ENCODE results near the gene EFR3B. TPM values are rescaled to one million over a fixed set of nuclear protein-coding genes. Genes with fewer than 3 reads are reported as not detected.

EFR3B gene
- total and polyA plus RNA-seq, 2 of the 13 experiments (the other 11 are each of a cell fraction or from before 2014, with no cell fraction given), result 0.42 TPM

DNA sequence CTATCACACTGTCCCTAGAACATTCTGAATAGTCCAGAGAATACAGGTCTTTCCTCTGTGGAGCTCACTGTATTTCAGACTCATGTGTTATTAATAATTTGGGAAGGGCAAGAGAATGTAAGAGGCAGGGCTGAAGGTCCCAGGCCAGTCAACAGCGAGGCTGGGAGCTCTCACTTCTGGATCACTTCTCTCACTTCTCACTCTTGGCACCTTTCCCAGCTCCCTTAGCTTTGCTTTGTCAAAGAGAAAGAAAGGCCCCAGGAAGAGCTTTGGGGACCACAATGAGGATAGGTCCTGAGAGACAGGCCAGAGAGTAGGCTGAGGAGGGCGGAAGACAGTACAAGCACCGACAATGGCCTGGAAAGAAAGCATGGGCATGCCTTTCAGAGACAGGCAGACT is 11.2 kb downstream of the EFR3B start (continued):
- TF ChIP-seq, protein P1, sequence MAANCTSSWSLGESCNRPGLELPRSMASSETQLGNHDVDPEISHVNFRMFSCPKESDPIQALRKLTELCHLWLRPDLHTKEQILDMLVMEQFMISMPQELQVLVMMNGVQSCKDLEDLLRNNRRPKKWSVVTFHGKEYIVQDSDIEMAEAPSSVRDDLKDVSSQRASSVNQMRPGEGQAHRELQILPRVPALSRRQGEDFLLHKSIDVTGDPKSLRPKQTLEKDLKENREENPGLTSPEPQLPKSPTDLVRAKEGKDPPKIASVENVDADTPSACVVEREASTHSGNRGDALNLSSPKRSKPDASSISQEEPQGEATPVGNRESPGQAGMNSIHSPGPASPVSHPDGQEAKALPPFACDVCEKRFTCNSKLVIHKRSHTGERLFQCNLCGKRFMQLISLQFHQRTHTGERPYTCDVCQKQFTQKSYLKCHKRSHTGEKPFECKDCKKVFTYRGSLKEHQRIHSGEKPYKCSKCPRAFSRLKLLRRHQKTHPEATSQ (CRISPR knock-in tag; IDR thresholded peaks at IDR 0.05; ENCODE audit: borderline replicate concordance), result no peak
- TF ChIP-seq, protein P2, sequence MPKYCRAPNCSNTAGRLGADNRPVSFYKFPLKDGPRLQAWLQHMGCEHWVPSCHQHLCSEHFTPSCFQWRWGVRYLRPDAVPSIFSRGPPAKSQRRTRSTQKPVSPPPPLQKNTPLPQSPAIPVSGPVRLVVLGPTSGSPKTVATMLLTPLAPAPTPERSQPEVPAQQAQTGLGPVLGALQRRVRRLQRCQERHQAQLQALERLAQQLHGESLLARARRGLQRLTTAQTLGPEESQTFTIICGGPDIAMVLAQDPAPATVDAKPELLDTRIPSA (CRISPR knock-in tag; IDR thresholded peaks at IDR 0.05; ENCODE audit: borderline replicate concordance), result no peak
- no peak for TF ChIP-seq ZSCAN29 (CRISPR knock-in tag; conservative IDR thresholded peaks at IDR 0.05)
- TF ChIP-seq DR1 (CRISPR knock-in tag; IDR thresholded peaks at IDR 0.05), result no peak
- TF ChIP-seq ZNF644 (CRISPR knock-in tag; IDR thresholded peaks at IDR 0.05; ENCODE audit: low read depth), result no peak
- TF ChIP-seq SAFB2 (CRISPR knock-in tag; IDR thresholded peaks at IDR 0.05; ENCODE audit: borderline replicate concordance, low read depth), result no peak
- no peak for TF ChIP-seq HOXA5 (CRISPR knock-in tag; IDR thresholded peaks at IDR 0.05)
- TF ChIP-seq, protein P3, sequence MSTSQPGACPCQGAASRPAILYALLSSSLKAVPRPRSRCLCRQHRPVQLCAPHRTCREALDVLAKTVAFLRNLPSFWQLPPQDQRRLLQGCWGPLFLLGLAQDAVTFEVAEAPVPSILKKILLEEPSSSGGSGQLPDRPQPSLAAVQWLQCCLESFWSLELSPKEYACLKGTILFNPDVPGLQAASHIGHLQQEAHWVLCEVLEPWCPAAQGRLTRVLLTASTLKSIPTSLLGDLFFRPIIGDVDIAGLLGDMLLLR (CRISPR knock-in tag; IDR thresholded peaks at IDR 0.05), result no peak

DNA sequence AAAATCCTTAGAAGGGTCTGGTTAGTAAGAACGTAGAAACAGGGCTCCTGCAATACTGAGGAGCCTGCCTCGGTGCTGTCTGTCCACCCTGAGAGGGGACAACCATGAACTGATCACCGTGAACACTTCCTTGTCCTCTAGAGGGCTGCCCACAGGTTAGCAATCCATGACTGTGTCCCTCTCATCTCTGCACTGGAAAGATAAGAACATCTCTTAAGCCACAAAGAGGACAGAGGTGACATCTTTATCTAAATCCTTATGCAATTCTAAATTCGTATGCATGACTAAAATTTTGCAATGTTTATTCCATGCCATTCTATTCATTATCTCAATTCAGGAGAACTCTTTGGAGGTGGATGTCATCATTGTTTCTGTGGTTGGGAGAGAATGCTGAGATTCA is 12.8 kb downstream of the EFR3B start:
- Histone ChIP-seq H3K27me3 (ENCODE audit: control insufficient read depth in 1 of 2, insufficient read depth in 2 of 2, low read length in 2 of 2) (no peaks in the 10 kb centered on the region), H3K79me2 (ENCODE audit: insufficient read depth, low read length) (no peaks in the 10 kb centered on the region), H3K9ac (ENCODE audit: insufficient read depth, low read depth, low read length) (no peak overlapping the region), H3K4me2 (ENCODE audit: low read depth, low read length) (no peak overlapping the region), H3K9me3 (ENCODE audit: low read length) (no peaks in the 10 kb centered on the region), H4K20me1 (ENCODE audit: insufficient read depth, low read length) (no peaks in the 10 kb centered on the region), H2AFZ (ENCODE audit: low read length) (no peak overlapping the region), H3K4me3 (replicated peaks in 1 of 3; ENCODE audit: insufficient read depth in 1 of 3, low read depth in 2 of 3, low read length in 3 of 3) (no peak overlapping the region), H3K27ac (ENCODE audit: extremely low read length, insufficient read depth, low read length) (no peak overlapping the region), H3K4me1 (ENCODE audit: insufficient read depth, low read length) (no peaks in the 10 kb centered on the region), H3K36me3 (replicated peaks in 1 of 2; ENCODE audit: control insufficient read depth in 1 of 2, insufficient read depth in 2 of 2, low read length in 2 of 2) (no peaks in the 10 kb centered on the region)
- 5% methylated on average over 4 of the region's 4 CpGs for WGBS (ENCODE audit: low lambda C conversion rate)
- DNase-seq (ENCODE audit: low spot score) (no peak), ATAC-seq (peak; percentile 87), FAIRE-seq (no peak)
- in situ Hi-C loops (cut with HindIII; ENCODE audit: extremely low pct_ligation_motif_present, low pct_unique_long_range_greater_than_20kb) (no loop called here), intact Hi-C loops (cut with micrococcal nuclease; ENCODE audit: unreplicated experiment) (no loop called here)
- TF ChIP-seq SP5 (CRISPR knock-in tag; IDR thresholded peaks at IDR 0.05; ENCODE audit: borderline replicate concordance, low read depth) (no peak), KDM2A (CRISPR knock-in tag; IDR thresholded peaks at IDR 0.05; ENCODE audit: borderline replicate concordance, low read depth) (no peak), KLF9 (CRISPR knock-in tag; IDR thresholded peaks at IDR 0.05; ENCODE audit: low read depth) (no peak), ZKSCAN5 (CRISPR knock-in tag; IDR thresholded peaks at IDR 0.05) (no peak), MYC (CRISPR knock-in tag; IDR thresholded peaks at IDR 0.05; ENCODE audit: borderline replicate concordance) (no peak)
- BruUV-seq (replicated peaks), result no TSS peak
- POLR2A ChIA-PET, result no interaction called here
- CTCF ChIA-PET (ENCODE audit: low intra/inter-chr PET ratio, low total read pairs), result no interaction called here
